HUES48 (cell line): ENCODE data around the gene ELK3.

Experiments
- H3K27ac ChIP-seq: one replicate; pipeline ENCODE4 v1.7.0; 2013; ENCODE audit warnings: low read depth, low read length, inconsistent platforms
- H3K27me3 ChIP-seq: 2 replicates; pipeline ENCODE4 v1.6.1; 2013; ENCODE audit warnings: mild to moderate bottlenecking, low read length; ENCODE audit not compliant: control insufficient read depth, insufficient read depth
- H3K36me3 ChIP-seq: 2 replicates; pipeline ENCODE4 v1.6.1; 2013; ENCODE audit warnings: low read length; ENCODE audit not compliant: control insufficient read depth, insufficient read depth
- H3K4me1 ChIP-seq: 2 replicates; pipeline ENCODE4 v1.6.1; 2013; ENCODE audit warnings: mild to moderate bottlenecking, low read length; ENCODE audit not compliant: control insufficient read depth, insufficient read depth
- H3K4me3 ChIP-seq: 2 replicates; pipeline ENCODE4 v1.5.1; 2013; ENCODE audit warnings: mild to moderate bottlenecking, low read depth, low read length
- H3K9ac ChIP-seq: 2 replicates; pipeline ENCODE4 v1.6.1; 2013; ENCODE audit warnings: mild to moderate bottlenecking, low read depth, low read length, moderate library complexity
- H3K9me3 ChIP-seq: 2 replicates; pipeline ENCODE4 v1.6.1; 2013; ENCODE audit warnings: low read length; ENCODE audit not compliant: control insufficient read depth, insufficient read depth

The ELK3 gene

GRCh38 chr12:96199464-96199863 lies 5.3 kb downstream of the ELK3 start:
- no peak overlapping the region for H3K9ac ChIP-seq
- H3K27me3 ChIP-seq: peaks cover 16% of the 10 kb centered on the region
- H3K9me3 ChIP-seq: no peaks in the 10 kb centered on the region
- no peaks in the 10 kb centered on the region for H3K36me3 ChIP-seq
- peaks cover 12% of the 10 kb centered on the region for H3K4me1 ChIP-seq
- no peak overlapping the region for H3K4me3 ChIP-seq
- H3K27ac ChIP-seq: no peak overlapping the region

GRCh38 chr12:96201272-96202227 lies 7.4 kb downstream of the ELK3 start:
- Histone ChIP-seq H3K4me3 (no peak overlapping the region), H3K9me3 (no peaks in the 10 kb centered on the region), H3K4me1 (peaks cover 5% of the 10 kb centered on the region; the same call in 1 of the 2 replicates), H3K27me3 (0 out of 2 replicates have a peak, but pooled peaks cover under 1% of the 10 kb centered on the region), H3K9ac (no peak overlapping the region), H3K36me3 (no peaks in the 10 kb centered on the region), H3K27ac (no peak overlapping the region)

GRCh38 chr12:96204381-96204780 lies 10.2 kb downstream of the ELK3 start:
- Histone ChIP-seq H3K27ac (no peak overlapping the region), H3K36me3 (no peaks in the 10 kb centered on the region), H3K27me3 (no peaks in the 10 kb centered on the region), H3K9me3 (no peaks in the 10 kb centered on the region), H3K4me3 (no peak overlapping the region), H3K4me1 (no peaks in the 10 kb centered on the region), H3K9ac (no peak overlapping the region)

- peaks cover 11% of the 10 kb centered on the region for H3K4me1 ChIP-seq
- H3K9ac ChIP-seq: no peak overlapping the region
- H3K4me3 ChIP-seq: no peak overlapping the region
- no peaks in the 10 kb centered on the region for H3K27me3 ChIP-seq
- H3K36me3 ChIP-seq: no peaks in the 10 kb centered on the region
- H3K9me3 ChIP-seq: no peaks in the 10 kb centered on the region
- no peak overlapping the region for H3K27ac ChIP-seq
Measured at GRCh38 chr12:96205908-96206307, 11.7 kb downstream of the ELK3 start.

GRCh38 chr12:96206936-96207662 lies 12.9 kb downstream of the ELK3 start:
- Histone ChIP-seq H3K36me3 (no peaks in the 10 kb centered on the region), H3K4me3 (no peak overlapping the region), H3K27ac (no peak overlapping the region), H3K27me3 (no peaks in the 10 kb centered on the region), H3K4me1 (peaks cover 17% of the 10 kb centered on the region), H3K9ac (no peak overlapping the region), H3K9me3 (no peaks in the 10 kb centered on the region)

GRCh38 chr12:96208346-96208745 lies 14.2 kb downstream of the ELK3 start:
- Histone ChIP-seq H3K27me3 (no peaks in the 10 kb centered on the region), H3K4me1 (peaks cover 20% of the 10 kb centered on the region), H3K27ac (no peak overlapping the region)

GRCh38 chr12:96208801-96209549 lies 14.8 kb downstream of the ELK3 start:
- no peak overlapping the region for H3K9ac ChIP-seq

More at GRCh38 chr12:96208346-96208745, 14.2 kb downstream of the ELK3 start:
- Histone ChIP-seq H3K9me3 (no peaks in the 10 kb centered on the region), H3K36me3 (no peaks in the 10 kb centered on the region), H3K9ac (no peak overlapping the region), H3K4me3 (no peak overlapping the region)

GRCh38 chr12:96210376-96211055 lies 16.3 kb downstream of the ELK3 start:
- no peak overlapping the region for H3K4me3 ChIP-seq
- no peak overlapping the region for H3K9ac ChIP-seq
- H3K27ac ChIP-seq: no peak overlapping the region
- peaks cover 20% of the 10 kb centered on the region for H3K4me1 ChIP-seq
- H3K27me3 ChIP-seq: no peaks in the 10 kb centered on the region
- H3K36me3 ChIP-seq: no peaks in the 10 kb centered on the region
- no peaks in the 10 kb centered on the region for H3K9me3 ChIP-seq

More at GRCh38 chr12:96208801-96209549, 14.8 kb downstream of the ELK3 start:
- Histone ChIP-seq H3K36me3 (no peaks in the 10 kb centered on the region), H3K4me1 (peaks cover 20% of the 10 kb centered on the region), H3K9me3 (no peaks in the 10 kb centered on the region), H3K27me3 (no peaks in the 10 kb centered on the region), H3K4me3 (no peak overlapping the region), H3K27ac (no peak overlapping the region)

- Histone ChIP-seq H3K27ac (no peak overlapping the region), H3K36me3 (no peaks in the 10 kb centered on the region), H3K4me1 (peaks cover 31% of the 10 kb centered on the region), H3K27me3 (no peaks in the 10 kb centered on the region), H3K9me3 (no peaks in the 10 kb centered on the region), H3K9ac (no peak overlapping the region), H3K4me3 (no peak overlapping the region)
Measured at GRCh38 chr12:96211988-96212387, 17.8 kb downstream of the ELK3 start.
